Stimulated activated CD8-positive, alpha-beta memory T cell treated with anti-CD3 and anti-CD28 coated beads, Interleukin-4, amount 100 ng/mL, for 48 hours (primary cell): ENCODE measurements around the gene PACS2.
"Not testable (repeated sequence)": the region's sequence is repeated elsewhere in the genome, so short reads cannot be mapped to it uniquely, and the experiment has no call there.

Source experiments
- DNase-seq: peaks from one replicate; pipeline ENCODE4 v3.0.0-alpha.2; 2020

The PACS2 gene

GRCh38 chr14:105314287-105315200 lies at the start of gene PACS2:
Gene PACS2, plus strand, starts transcription at chr14:105314748. Its CDS starts 171 bp downstream, at chr14:105314919.
- DNase-seq = peak; percentile 79

DNA sequence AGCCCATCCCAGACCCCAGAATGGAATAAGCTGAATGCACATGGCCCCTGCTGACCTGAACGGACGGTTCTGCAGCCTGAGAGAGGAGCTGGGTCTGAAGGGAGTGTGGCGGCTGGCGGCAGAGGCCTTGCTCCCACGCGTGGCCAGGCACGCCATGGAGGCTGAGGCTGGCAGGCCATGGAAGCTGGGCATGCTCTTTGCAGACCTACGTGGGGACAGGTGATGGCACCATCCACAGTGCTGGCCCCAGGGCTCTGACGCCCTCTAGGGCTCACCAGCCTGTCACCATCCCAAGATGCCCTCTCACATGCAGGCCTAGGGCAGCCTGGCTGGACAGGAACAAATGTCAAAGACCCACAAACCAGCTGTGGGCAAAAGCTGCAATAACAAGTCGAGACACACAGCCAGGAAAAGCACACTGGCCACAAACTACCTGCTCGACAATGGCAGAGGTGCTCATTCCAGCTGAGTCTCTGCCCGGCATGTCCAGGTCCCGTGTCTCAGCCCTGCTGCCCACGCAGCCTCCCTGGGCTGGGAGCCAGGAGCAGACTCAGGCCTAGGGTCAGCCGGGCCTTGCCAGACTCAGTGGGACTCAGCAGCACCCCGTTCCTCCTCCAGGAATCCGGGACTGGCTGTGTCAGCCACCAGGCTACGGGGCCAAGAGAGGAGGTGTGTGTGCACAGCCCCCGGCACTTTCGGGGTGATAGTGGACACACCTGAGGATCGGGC lies 46.6 kb upstream of the PACS2 start:
- DNase-seq = no peak

GRCh38 chr14:105268736-105269354 lies 45.7 kb upstream of the PACS2 start:
- no peak for DNase-seq

GRCh38 chr14:105269405-105269804 lies 45.1 kb upstream of the PACS2 start:
- DNase-seq = no peak

- no peak for DNase-seq
These were observed 43.2 kb upstream of the PACS2 start for GRCh38 chr14:105271224-105271890.

DNA sequence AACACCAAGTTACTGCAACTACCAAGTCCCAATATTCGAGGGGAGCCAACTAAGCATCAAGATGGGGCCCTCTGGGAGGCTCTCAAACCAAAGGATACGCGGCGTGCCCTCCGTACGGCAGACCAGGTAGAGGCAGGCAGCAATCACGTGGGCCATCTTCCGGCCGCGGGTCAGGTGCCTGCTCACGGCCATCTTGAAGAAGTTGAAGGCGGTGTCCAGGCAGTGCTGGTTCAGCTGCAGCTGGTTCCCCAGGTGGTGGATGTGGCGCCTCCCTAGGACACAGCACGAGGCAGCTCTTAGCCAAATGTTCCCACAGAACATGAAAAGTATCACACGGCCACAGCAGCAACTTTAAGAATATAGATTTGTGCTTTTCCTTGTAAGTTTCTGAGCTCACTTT lies 41.9 kb upstream of the PACS2 start:
- DNase-seq = no peak

- no peak for DNase-seq
These were observed 41.5 kb upstream of the PACS2 start for GRCh38 chr14:105273062-105273461.

- no peak for DNase-seq
These were observed 39.9 kb upstream of the PACS2 start for GRCh38 chr14:105274637-105275036.

DNA sequence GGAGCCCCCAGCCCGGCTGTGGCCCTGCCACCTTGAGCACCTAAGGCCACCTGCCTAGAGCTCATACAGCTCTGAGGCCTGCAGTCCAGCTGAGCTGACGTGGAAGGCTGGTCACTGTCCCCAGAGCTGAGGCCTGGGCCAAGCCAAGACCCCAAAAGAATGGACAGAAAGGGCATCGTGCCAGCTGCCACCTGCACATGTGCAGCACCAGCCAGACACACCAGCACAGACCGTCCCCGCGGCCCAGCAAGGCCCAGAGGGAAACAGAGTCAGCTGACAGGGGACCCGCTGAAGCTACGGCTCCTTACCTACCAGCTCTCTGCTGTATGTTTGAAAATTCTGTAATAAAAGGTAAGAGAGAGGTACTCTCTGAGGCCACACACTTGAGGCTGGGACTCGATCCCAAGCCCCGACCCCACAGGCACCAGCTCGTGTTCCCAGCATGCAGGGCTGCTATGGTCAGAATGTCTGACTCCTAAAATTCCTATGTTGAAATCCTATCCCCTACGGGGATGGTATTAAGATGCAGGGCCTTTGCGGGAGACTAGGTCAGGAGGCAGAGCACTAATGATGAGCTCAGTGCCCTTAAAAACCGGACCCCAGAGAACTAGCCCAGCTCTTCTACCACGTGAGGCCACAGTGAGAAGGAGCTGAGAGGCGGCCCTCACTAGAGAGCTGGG lies 39.1 kb upstream of the PACS2 start:
- DNase-seq = no peak

DNA sequence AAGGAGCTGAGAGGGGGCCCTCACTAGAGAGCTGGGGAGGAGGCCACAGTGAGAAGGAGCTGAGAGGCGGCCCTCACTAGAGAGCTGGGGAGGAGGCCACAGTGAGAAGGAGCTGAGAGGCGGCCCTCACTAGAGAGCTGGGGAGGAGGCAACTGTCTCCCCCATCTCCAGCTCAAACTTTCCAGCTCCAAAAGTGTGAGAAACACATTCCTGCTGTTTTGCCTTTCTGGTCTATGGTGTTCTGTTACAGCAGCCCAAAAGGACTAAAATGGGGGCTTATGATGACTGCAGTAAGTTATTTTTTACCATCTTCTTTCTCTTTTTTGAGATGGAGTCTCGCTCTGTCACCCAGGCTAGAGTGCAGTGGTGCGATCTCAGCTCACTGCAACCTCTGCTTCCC lies 37.1 kb upstream of the PACS2 start:
- DNase-seq = not testable (repeated sequence)

- DNase-seq = no peak
These were observed 34.7 kb upstream of the PACS2 start for GRCh38 chr14:105279642-105280361.

- DNase-seq = no peak
These were observed 34.0 kb upstream of the PACS2 start for GRCh38 chr14:105280525-105280924.

- DNase-seq = no peak
These were observed 33.0 kb upstream of the PACS2 start for GRCh38 chr14:105281371-105282097.

- no peak for DNase-seq
These were observed 32.3 kb upstream of the PACS2 start for GRCh38 chr14:105282098-105282725.

DNA sequence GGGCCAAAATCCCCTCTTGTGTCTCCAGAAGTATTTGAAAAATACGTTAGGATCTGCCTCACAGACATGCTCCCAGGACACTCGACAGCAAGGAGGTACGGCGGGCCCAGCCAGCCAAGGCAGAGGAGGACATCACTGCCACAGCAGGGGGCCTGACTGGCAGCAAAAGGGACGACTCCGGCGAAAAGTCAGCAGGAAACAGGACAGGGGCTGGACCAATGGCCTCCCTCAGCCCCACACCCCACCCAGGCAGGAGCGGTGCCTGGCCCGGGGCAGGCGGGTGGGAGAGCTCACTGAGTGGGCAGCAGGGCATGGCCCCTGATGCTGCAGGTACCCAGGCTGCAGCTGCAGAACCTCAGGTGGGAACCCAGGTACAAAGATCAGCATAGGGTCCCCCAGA lies 31.5 kb upstream of the PACS2 start:
- no peak for DNase-seq

GRCh38 chr14:105283899-105284298 lies 30.6 kb upstream of the PACS2 start:
- DNase-seq = no peak

DNA sequence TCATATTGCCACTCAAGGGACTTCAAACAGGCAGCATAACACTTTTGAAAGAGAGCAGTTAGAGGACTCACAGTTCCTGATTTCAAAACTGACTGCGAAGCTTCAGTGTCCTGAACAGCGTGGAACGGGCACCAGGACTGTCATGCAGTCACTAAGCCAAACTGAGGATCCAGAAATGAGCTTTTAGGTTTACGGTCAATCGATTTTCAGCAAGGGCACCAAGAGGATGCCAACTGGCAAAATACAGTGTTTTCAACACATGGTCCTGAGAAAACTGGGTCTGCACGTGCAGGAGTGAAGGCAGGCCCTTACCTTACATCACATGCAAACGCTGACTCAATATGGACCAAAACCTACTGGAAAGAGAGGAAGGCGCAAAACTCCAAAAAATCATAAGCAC lies 29.4 kb upstream of the PACS2 start:
- no peak for DNase-seq

DNA sequence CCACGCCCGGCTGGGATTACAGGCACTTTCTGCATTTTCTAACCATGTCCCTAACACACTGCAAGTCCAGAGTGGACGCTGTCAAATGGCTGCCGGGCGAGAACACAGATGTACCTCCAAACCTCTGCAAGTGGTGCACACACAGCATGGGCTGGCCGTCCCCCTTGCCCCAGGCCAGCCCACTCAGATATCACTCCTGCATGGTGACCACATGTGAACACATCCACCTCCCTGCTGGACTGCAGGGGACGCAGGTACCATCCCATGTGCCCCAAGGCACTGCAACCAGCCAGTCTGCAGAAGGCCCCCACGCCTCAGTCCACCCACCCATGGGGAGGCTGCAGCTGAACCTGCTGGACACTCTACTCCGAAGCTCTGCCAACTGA lies 27.8 kb upstream of the PACS2 start:
- DNase-seq = no peak

DNA sequence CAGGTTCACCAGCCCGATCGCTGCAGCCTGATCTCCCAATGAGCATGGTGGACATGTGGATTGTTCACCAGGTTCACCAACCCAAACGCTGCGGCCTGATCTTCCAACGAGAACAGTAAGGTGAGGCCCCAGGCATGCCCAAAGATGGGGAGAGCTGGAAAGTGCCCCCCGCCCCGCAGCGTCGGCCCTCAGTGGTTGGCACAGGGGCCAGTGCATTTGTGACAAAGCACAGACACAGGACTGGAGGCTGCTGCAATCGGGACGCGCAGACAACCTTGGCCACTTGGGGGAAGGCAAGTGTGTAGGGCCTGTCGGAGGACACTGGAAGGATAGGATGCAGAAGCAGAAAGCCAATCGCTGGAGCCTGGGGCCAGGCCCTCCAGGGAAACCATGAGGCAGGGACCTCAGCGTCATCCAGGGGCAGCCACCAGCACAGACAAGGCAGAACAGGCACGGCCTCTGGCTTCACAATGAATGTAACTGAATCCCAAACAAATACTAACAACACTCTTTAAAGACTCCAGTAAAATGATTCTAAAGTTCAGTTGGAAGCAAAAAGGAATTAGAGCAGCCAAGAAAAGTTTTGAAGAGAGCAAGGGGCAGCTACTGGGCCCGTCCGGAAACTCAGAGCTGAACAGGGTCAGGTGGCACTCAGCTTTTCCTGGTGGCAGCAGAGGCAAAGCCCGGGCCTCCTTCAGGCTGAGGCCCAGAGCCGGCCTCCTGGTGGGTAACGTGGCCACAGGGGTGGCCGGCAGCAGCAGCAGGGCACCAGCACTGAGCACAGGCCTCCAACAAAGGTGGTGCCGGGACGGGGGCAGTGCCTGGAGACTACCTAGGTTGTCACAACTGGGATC lies 27.1 kb upstream of the PACS2 start:
- DNase-seq = no peak

DNA sequence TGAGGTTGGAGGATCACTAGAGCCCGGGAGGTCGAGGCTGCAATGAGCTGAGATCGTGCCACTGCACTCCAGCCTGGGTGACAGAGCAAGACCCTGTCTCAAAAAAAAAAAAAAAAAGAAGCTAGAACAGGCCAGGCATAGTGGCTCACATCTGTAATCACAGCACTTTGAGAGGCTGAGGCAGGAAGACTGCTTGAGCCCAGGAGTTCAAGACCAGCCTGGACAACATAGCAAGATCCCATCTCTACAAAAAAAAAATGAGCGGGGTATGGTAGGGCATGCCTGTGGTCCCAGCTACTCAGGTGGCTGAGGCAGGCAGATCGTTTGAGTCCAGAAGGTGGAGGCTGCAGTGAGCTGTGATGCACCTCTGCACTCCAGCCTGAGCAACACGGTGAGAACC lies 25.6 kb upstream of the PACS2 start:
- DNase-seq = not testable (repeated sequence)
